NCI-H2029 (cell line): ENCODE results near the gene TMEM266.

Source experiments
- DNase-seq: peaks from one replicate; lab custom pipeline; 2025; lab: John Stamatoyannopoulos, UW

The TMEM266 gene

GRCh38 chr15:76239786-76240185 is 180.0 kb downstream of the TMEM266 start:
- DNase-seq: no peak

GRCh38 chr15:76245072-76245610 is 185.4 kb downstream of the TMEM266 start:
- DNase-seq: no peak

GRCh38 chr15:76251717-76252116 is 191.9 kb downstream of the TMEM266 start:
- DNase-seq: no peak

GRCh38 chr15:76252249-76252648 is 192.5 kb downstream of the TMEM266 start:
- DNase-seq: no peak

- no peak for DNase-seq
Measured at GRCh38 chr15:76253691-76254473, 194.1 kb downstream of the TMEM266 start.
